NCI-H1417 treated with DMSO at 0.1 percent for 48 hours (cell line): ENCODE data around the gene FAIM.
"Not testable (repeated sequence)": the region's sequence is repeated elsewhere in the genome, so short reads cannot be mapped to it uniquely, and the experiment has no call there.

Source experiments
- DNase-seq: peaks from one replicate; lab custom pipeline; 2025; lab: John Stamatoyannopoulos, UW

Gene FAIM

GRCh38 chr3:138601661-138602060 is 6.9 kb upstream of the FAIM start:
- DNase-seq = not testable (repeated sequence)

GRCh38 chr3:138604106-138604595 is 4.4 kb upstream of the FAIM start:
- DNase-seq = not testable (repeated sequence)

DNA sequence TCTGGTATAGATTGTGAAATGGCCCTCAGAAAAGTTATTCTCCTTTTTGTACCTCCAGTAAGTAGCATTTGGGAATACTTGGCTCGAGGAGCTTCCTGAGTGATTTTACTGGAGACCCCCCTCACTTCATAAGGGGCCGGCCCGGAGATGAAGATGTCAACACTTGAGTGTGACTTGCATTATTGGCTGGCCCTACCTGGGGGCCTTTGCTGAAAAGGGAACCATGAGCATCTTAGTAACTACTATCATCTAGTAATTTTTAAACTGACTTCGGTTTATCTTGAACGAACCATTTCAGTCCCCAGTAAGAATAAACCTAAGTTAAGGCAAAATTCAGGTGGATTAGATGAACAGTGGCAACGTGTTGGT is 1.3 kb downstream of the FAIM start:
- no peak for DNase-seq

DNA sequence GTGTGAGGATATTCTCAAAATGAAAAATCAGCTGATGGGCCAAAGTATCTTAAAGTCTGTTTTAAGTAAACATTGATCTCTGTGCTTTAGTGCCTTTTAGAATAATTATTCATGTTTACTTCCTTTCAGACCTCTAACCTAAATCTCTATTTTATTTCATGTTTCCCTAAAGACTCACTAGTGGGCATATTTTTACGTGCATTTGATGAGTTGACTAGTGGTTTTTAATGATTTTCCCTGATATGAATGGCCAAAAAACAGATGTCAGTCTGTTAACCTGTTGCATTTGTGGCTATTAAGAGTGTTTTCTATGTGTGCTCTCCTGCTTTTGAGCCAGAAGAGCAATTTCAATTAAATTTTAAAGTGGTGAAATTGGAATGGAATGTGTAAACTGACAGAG is 6.9 kb downstream of the FAIM start:
- DNase-seq = no peak

DNA sequence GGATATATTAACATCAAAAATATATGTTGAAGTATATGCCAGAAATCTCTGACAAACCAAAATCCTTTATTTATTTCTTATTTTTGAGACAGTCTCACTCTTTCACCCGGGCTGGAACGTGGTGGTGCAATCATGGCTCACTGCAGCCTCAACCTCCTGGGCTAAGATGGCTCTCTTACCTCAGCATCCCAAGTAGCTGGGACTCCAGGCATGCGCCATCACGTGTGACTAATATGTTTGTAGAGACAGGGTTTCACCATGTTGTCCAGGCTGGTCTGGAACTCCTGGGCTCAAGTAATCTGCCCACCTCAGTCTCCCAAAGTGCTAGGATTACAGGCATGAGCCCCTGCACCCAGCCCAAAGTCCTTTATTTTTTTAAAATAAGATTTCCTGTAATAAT is 11.9 kb downstream of the FAIM start:
- no peak for DNase-seq

DNA sequence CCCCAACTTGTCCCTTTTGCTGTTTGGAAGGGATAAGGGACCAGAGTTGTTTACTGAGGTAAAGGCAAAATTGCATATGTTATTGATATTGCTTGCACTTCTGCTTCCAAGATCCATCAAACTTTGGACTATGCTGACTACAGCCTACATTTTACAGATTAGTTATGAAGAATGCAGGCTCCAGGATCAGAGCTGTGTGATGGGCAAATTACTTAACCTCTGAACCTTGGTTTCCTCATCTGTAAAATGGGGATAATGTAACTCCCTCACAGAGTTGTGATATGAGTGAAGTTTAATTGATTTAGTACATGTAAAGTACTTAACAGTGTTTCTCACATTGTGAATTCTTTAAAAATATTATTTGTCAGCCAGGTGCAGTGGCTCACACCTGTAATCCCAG is 15.9 kb downstream of the FAIM start:
- no peak for DNase-seq

DNA sequence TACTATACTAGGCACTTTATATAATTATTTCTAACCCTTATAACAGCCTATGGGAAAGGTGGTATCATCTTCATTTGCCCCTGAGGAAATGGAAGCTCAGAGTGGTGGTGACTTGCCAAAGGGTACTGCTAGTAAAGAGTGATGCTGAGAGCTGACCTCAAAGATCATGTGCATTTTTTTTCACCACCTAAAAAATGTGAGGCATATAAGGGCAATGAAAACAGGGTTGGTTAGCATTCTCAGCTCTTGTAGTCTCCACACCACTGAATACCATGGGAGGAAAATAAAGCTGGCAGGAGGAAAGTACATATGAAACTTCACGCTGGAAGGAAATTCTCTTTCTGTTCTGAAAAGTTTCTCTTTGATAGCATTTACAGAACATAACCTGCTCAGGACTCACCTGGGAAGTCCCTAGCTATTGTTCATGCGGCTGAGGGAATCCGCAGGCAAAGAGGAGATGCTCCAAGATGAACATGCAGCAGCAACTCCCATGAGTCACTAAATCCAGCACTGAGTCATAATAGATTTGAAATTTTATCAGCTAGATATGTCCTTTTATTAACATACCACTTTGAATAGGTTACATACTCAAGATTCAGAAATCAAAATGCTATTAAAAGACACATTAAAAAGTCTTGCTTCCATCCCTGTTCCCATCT is 17.3 kb downstream of the FAIM start:
- DNase-seq = no peak

GRCh38 chr3:138629526-138629925 is 21.0 kb downstream of the FAIM start:
- no peak for DNase-seq

- DNase-seq = no peak
Measured at GRCh38 chr3:138638641-138639040, 30.1 kb downstream of the FAIM start.

DNA sequence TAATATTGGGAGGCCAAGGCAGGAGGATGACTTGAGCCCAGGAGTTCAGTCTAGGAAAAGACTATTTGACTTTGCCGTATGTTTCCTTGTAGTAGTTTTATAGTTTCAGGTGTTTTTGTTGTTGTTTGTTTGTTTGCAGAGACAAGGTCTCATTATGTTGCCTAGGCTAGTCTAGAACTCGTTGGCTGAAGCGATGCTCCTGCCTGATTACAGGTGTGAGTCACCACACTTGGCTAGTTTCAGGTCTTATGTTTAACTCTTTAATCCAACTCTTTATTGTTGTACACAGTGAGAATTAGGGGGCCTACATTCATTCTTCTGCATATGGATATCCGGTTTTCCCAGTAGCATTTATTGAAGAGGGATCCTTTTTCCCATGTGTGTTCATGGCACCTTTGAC is 32.0 kb downstream of the FAIM start:
- DNase-seq = no peak

DNA sequence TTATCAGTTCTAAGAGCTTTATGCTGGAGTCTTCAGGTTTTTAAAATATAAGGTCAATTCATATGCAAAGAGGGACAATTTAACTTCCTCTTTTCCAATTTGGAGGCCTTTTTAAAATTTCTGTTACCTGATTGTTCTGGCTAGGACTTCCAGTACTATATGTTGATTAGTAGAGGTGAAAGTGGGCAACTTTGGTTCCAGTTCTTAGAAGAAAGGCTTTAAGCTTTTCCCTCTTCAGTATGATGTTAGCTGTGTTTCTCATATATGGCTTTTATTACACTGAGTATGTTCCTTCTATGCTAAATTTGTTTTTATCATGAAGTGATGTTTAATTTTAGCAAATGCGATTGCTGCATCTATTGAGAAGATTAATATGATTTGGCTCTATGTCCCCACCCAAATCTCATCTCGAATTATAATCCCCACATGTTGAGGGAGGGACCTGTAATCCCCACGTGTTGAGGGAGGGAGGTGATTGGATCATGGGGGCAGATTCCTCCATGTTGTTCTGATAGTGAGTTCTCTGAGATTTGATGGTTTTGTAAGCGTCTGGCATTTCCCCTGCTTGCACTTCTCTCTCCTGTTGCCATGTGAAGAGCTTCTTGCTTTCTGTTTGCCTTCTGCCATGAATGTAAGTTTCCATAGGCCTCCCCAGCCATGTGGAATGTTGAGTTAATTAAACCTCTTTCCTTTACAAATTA is 33.8 kb downstream of the FAIM start:
- DNase-seq = no peak

GRCh38 chr3:138642927-138643253 is 34.3 kb downstream of the FAIM start:
- no peak for DNase-seq

DNA sequence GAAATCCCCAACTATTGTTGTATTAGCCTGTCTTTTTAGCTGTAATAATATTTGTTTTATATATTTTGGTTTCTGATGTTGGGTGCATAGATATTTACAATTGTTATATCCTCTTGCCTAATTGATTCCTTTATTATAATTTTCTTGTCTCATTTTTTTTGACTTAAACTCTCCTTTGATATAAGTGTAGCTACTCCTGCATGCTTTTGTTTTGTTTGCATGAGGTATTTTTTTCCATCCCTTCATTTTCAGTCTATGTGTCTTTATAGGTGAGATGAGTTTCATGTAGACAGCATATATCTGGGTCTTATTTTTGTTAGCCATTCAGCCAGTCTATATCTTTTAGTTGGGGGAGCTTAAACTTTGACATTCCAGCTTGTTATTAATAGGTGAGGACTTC is 37.4 kb downstream of the FAIM start:
- DNase-seq = no peak

GRCh38 chr3:138646513-138646912 is 37.9 kb downstream of the FAIM start:
- DNase-seq = no peak

GRCh38 chr3:138649134-138649533 is 40.6 kb downstream of the FAIM start:
- no peak for DNase-seq

DNA sequence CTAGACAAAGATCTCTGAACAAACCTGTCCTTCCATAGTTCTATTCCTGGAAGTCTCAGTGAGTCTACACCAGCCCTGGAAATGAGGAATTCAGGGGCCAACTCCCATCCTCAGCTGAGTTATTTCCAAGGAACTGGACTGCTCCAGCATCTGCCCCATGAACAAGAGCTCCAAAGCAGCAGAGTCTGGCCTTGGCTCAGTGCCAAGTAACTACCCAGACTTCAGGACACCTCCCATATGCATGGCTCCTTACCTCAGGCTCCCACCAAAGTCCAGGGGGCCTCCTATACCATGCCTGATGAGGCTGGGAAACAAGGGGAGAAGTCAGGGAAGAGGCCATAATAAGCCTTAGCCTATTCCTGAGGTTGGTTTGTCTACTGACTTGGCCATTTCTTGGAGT is 45.0 kb downstream of the FAIM start:
- DNase-seq = no peak

DNA sequence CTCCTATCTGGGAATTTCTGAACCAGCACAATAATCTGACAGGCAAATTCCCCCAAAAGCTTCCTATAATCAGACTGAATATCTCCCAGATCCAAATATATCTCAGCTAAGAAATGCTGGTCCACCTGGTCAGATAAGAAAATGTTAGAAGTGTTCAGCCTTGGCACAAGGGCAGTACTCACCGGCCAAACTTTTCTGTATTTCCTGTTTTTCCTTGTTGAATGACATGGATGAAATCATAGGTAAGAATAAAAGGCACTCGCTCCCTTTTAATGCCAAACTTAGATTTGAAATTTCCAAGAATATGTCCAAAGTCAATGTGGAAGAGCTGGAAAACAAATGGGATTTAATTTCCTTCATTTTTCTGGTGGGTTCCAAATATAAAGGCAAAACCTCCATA is 48.9 kb downstream of the FAIM start:
- DNase-seq = no peak

DNA sequence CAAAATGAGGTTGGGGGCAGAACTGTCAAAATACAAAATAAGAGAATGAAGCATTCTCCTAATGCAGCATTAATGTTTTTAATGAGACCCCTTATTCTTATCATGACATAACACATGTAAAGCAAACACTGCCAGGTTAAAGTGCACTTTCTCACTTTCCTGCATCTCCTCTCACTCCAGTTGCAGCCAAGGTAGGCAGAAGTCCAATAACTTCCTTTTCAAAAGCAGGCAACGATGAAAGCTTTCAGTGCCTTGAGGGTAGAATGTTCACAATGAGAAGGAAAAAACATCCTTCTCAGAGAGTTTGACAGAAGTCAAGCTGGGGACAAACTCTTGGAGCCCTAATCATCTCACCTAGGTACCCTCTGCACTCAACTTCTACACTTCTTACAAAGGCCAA is 59.5 kb downstream of the FAIM start:
- no peak for DNase-seq

DNA sequence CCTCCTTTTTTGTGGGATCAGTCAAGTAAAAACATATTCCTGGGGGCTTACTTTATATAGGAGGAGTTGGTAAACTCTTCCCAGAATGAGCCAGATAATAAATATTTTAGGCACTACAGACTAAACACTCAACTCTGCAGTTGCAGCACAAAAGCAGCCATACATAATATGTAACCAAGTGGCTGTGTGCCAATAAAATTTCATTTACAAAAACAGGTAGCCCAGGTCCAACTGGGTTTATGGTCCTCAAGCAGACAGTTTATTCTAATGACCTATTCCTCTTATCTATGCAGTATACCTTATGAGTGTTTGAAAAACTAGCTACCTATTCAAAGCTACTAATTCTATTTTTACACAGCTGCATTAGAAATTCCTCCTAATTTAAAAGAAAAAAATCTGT is 61.8 kb downstream of the FAIM start:
- no peak for DNase-seq

- no peak for DNase-seq
Measured at GRCh38 chr3:138673641-138674530, 65.3 kb downstream of the FAIM start.

GRCh38 chr3:138675393-138675792 is 66.8 kb downstream of the FAIM start:
- DNase-seq = no peak

DNA sequence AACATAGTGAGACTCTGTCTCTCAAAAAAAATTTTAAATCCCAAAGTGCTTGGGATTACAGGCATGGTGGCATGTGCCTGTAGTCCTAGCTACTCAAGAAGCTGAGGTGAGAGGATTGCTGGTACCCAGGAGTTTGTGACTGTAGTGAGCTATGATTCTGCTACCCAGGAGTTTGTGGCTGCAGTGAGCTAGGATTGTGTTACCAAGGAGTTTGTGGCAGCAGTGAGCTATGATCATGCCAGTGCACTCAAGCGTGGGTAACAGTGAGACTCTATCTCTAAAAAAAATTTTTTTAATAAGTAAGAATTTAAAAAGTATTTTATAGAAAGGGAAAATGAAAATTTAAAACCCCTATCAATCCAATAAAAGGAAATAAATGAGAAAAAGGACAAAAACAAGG is 69.5 kb downstream of the FAIM start:
- no peak for DNase-seq

DNA sequence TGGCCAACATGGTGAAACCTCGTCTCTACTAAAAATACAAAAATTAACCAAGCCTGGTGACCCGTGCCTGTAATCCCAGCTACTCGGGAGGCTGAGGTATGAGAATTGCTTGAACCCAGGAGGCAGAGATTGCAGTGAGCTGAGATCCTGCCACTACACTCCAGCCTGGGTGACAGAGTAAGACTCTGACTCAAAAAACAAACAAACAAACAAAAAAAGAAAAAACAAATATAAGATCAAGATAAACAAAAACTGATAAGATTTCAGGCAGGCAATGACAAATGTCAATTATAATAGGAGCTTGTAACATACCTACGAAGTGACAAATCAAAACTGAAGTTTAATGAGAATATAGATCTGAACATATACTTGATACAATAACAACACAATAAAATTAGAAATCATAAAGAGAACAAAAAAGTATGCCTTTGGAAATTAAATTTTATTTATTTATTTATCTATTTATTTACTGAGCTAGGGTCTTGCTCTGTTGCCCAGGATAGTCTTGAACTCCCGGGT is 70.4 kb downstream of the FAIM start:
- no peak for DNase-seq
